Glomerular endothelial cell (primary cell): ENCODE results near the gene NSG1. TPM values are rescaled to one million over a fixed set of nuclear protein-coding genes. Genes with fewer than 3 reads are reported as not detected.

ENCODE experiments used
- DNase-seq: peaks from one replicate; pipeline ENCODE4 v3.0.0-alpha.2; 2011; ENCODE audit warnings: low read depth, low spot score; ENCODE audit errors: extremely low read depth
- total RNA-seq: library from RNA; depleted of rRNA; stranded (reverse); fragments of >200 nt; gene quantifications from 2 replicates; pipeline ENCODE4 v1.2.3, GENCODE V29; 2015

NSG1 gene
- total RNA-seq, 1 donor from 2014 or later, result not detected

GRCh38 chr4:4368809-4369580, 17.9 kb upstream of the NSG1 start:
- DNase-seq, result no peak

- no peak for DNase-seq
These were observed 12.4 kb upstream of the NSG1 start for GRCh38 chr4:4374388-4375098.

GRCh38 chr4:4376074-4376473, 10.8 kb upstream of the NSG1 start:
- no peak for DNase-seq

GRCh38 chr4:4377191-4377590, 9.7 kb upstream of the NSG1 start:
- no peak for DNase-seq

GRCh38 chr4:4377732-4378460, 9.0 kb upstream of the NSG1 start:
- no peak for DNase-seq

GRCh38 chr4:4379540-4380087, 7.3 kb upstream of the NSG1 start:
- no peak for DNase-seq

GRCh38 chr4:4383085-4383484, 3.8 kb upstream of the NSG1 start:
- DNase-seq, result no peak

- no peak for DNase-seq
These were observed 2.1 kb upstream of the NSG1 start for GRCh38 chr4:4384837-4385236.

- DNase-seq, result no peak
These were observed 1.1 kb upstream of the NSG1 start for GRCh38 chr4:4385729-4386295.

- DNase-seq, result no peak
These were observed 586 bp upstream of the NSG1 start for GRCh38 chr4:4386296-4386735.

- DNase-seq, result no peak
These were observed 819 bp downstream of the NSG1 start for GRCh38 chr4:4387531-4388310.

- no peak for DNase-seq
These were observed 1.4 kb downstream of the NSG1 start for GRCh38 chr4:4388311-4388790.

GRCh38 chr4:4388836-4389575, 2.1 kb downstream of the NSG1 start:
- DNase-seq, result no peak

GRCh38 chr4:4390046-4390445, 3.1 kb downstream of the NSG1 start:
- no peak for DNase-seq

GRCh38 chr4:4390515-4391240, 3.8 kb downstream of the NSG1 start:
- no peak for DNase-seq

GRCh38 chr4:4391866-4392265, 5.0 kb downstream of the NSG1 start:
- DNase-seq, result no peak

- DNase-seq, result no peak
These were observed 5.7 kb downstream of the NSG1 start for GRCh38 chr4:4392501-4393183.

GRCh38 chr4:4394644-4395043, 7.7 kb downstream of the NSG1 start:
- DNase-seq, result no peak
